ENCODE data around the gene ANXA6. TPM values are rescaled to one million over a fixed set of nuclear protein-coding genes. Genes with fewer than 3 reads are reported as not detected.

ANXA6 gene
- 93.2 and 98.7 TPM in 2 replicates for total RNA-seq (2021)
- long read RNA-seq, transcript ANXA6-201 (26 exons, 2,593 nt): major isoform, 580 of 763 reads
- long read RNA-seq, partial matches to known transcripts: 36 of 763 reads
- long read RNA-seq, other reads (novel, unspliced or antisense): 146 of 763 reads

DNA sequence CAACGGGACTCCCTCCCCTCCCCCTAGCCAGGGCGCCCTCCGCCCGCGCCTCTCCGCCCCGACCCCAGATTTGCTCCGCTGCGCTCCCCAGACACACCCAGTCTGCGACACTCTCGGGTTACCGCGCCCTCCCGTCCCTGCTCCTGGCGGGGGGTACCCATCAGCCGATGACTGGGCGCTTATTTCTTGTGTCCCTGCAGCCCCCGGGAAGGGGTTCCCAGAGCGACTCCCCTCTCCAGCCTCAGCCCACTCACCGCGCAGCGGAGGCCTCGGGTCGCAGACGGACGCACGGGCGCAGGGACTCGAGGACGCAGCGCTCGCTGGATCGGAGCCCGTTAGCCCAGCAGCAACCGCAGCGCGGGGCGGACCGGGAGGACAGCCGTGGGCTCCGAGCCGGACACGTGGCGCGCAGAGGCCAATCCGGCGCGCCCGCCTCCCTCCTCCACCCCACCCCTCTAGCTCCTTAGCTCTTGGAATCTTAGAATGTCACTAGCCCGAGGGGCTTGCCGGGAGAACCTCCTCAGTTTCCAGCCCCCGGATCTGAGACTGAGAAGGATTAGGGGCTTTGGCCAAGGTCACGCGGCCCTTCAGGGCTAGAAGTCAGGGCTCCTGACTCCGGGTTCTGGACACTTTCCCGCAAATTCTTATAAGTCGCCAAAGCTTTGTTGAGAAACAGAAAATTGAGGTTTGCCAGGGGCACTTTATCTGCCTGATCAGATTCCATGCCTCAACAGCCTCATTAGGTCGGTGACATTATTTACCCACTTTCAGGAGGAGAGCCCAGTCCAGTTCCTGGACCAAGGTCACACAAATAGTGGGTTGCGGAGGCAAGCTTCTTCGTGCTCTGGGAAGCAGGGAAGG lies at the start of gene ANXA6:
ANXA6 (minus strand) TSS at position 354 of the 861 bp plus-strand sequence. CDS start 9,878 bp downstream, outside the sequence.
- TF ChIP-seq, protein P1, sequence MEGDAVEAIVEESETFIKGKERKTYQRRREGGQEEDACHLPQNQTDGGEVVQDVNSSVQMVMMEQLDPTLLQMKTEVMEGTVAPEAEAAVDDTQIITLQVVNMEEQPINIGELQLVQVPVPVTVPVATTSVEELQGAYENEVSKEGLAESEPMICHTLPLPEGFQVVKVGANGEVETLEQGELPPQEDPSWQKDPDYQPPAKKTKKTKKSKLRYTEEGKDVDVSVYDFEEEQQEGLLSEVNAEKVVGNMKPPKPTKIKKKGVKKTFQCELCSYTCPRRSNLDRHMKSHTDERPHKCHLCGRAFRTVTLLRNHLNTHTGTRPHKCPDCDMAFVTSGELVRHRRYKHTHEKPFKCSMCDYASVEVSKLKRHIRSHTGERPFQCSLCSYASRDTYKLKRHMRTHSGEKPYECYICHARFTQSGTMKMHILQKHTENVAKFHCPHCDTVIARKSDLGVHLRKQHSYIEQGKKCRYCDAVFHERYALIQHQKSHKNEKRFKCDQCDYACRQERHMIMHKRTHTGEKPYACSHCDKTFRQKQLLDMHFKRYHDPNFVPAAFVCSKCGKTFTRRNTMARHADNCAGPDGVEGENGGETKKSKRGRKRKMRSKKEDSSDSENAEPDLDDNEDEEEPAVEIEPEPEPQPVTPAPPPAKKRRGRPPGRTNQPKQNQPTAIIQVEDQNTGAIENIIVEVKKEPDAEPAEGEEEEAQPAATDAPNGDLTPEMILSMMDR (conservative IDR thresholded peaks at IDR 0.05): no peak
- Mint-ChIP-seq H3K27ac (peak within 1 kb of the TSS in 1 of 3 experiments; percentile 76; a peak in 3 of 7 replicates), H3K4me1 (peaks cover 28 to 33% of the 10 kb centered on the region in 2 experiments), H3K27me3 (ENCODE audit: low read depth) (peaks cover 12% of the 10 kb centered on the region; the same call in 1 of the 2 replicates), H3K9me3 (no peaks in the 10 kb centered on the region), H3K4me3 (peak within 1 kb of the TSS; percentile 77 to 85), H3K36me3 (ENCODE audit: insufficient read depth in 1 of 3, low read depth in 3 of 3) (no peaks in the 10 kb centered on the region)
- H3T11ph ChIP-seq (ENCODE audit: low read length): no peak within 1 kb of the TSS
- no peak within 1 kb of the TSS for H3K23ac ChIP-seq (ENCODE audit: insufficient read length, low read depth, low read length)
- H3K4me1 ChIP-seq (ENCODE audit: insufficient read depth, low read length): no peaks in the 10 kb centered on the region
- no peaks in the 10 kb centered on the region for H4K20me1 ChIP-seq (ENCODE audit: control insufficient read depth, insufficient read depth, insufficient read length)
- no peaks in the 10 kb centered on the region for H3K9me3 ChIP-seq (ENCODE audit: control insufficient read depth, low read depth, low read length)
- peak within 1 kb of the TSS; percentile 42 for H3K9ac ChIP-seq (ENCODE audit: extremely low read depth, insufficient read length, low read length)
- WGBS (ENCODE audit: extremely low coverage, insufficient read length, low lambda C conversion rate): no CpG with 5 or more reads among the region's 60 CpGs
- peak within 1 kb of the TSS; percentile 82 for H3K18ac ChIP-seq (ENCODE audit: insufficient read length, low read depth, low read length)
- H3K27me3 ChIP-seq (ENCODE audit: insufficient read depth, low read length): no peaks in the 10 kb centered on the region
- H3K27ac ChIP-seq (ENCODE audit: insufficient read length, low read depth, low read length): no peak within 1 kb of the TSS
- H3K79me1 ChIP-seq (ENCODE audit: insufficient read depth, low read depth, low read length, poor library complexity, severe bottlenecking): no peaks in the 10 kb centered on the region
- H2BK20ac ChIP-seq (ENCODE audit: low read depth, low read length, poor library complexity, severe bottlenecking): no peak within 1 kb of the TSS
- no peak within 1 kb of the TSS for H4K91ac ChIP-seq (ENCODE audit: insufficient read length, low read depth, low read length)
- peak within 1 kb of the TSS; percentile 70 for H3K4me2 ChIP-seq (ENCODE audit: insufficient read depth, insufficient read length, low read length)
- H3K23me2 ChIP-seq (ENCODE audit: insufficient read length, low read depth, low read length, poor library complexity, severe bottlenecking): peaks cover 15% of the 10 kb centered on the region
- no peak within 1 kb of the TSS for H2BK15ac ChIP-seq (ENCODE audit: low read depth, low read length)
- H4K5ac ChIP-seq (ENCODE audit: insufficient read length, low read depth, low read length): no peak within 1 kb of the TSS
- peak; percentile 89 for DNase-seq
- no peak within 1 kb of the TSS for H3K4ac ChIP-seq (ENCODE audit: low read depth, low read length)
- no peak within 1 kb of the TSS for H2BK5ac ChIP-seq (ENCODE audit: insufficient read length, low read length)
- no peak within 1 kb of the TSS for H4K8ac ChIP-seq (replicated peaks; ENCODE audit: insufficient read length, low read depth, low read length)
- no peak within 1 kb of the TSS for H2AFZ ChIP-seq (ENCODE audit: low read length)
- no peak within 1 kb of the TSS for H2BK12ac ChIP-seq (ENCODE audit: insufficient read length, low read depth, low read length)
- no peak within 1 kb of the TSS for H2BK120ac ChIP-seq (ENCODE audit: low read depth, low read length, poor library complexity, severe bottlenecking)
- no peak within 1 kb of the TSS for H2AK5ac ChIP-seq (ENCODE audit: insufficient read length, low read length)
- H3K14ac ChIP-seq (ENCODE audit: insufficient read depth, low read length): peak within 1 kb of the TSS; percentile 77
- no peak within 1 kb of the TSS for H3K56ac ChIP-seq (ENCODE audit: insufficient read length, low read depth, low read length)
- H3K79me2 ChIP-seq (ENCODE audit: insufficient read depth, low read length): no peaks in the 10 kb centered on the region; the same call in 1 of the 2 replicates
